ENCODE measurements around the gene EPB41L2.

DNA sequence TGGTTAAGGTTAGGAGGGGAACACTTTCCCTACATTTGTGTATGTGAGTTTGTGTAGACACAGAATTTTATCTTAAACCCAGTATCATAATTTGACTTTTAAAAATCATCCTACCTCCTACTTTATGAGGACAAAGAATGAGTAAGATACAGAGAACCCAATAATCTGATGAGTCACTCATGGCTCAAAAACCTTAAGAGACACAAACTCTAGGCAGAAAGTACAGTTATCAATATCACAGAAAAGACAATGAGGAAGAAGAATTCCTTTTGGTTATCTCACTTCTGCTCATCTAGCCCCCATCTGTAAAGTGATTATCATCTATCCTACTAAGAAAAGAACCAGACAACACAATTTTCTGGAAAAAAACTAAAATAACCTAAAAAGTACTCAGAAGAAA lies 87.7 kb downstream of the EPB41L2 start:
- TF ChIP-seq, protein P1, sequence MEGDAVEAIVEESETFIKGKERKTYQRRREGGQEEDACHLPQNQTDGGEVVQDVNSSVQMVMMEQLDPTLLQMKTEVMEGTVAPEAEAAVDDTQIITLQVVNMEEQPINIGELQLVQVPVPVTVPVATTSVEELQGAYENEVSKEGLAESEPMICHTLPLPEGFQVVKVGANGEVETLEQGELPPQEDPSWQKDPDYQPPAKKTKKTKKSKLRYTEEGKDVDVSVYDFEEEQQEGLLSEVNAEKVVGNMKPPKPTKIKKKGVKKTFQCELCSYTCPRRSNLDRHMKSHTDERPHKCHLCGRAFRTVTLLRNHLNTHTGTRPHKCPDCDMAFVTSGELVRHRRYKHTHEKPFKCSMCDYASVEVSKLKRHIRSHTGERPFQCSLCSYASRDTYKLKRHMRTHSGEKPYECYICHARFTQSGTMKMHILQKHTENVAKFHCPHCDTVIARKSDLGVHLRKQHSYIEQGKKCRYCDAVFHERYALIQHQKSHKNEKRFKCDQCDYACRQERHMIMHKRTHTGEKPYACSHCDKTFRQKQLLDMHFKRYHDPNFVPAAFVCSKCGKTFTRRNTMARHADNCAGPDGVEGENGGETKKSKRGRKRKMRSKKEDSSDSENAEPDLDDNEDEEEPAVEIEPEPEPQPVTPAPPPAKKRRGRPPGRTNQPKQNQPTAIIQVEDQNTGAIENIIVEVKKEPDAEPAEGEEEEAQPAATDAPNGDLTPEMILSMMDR (IDR thresholded peaks at IDR 0.05 in 8 of 11, conservative IDR thresholded peaks at IDR 0.05 in 3 of 11): no peak
- no peak for TF ChIP-seq POLR2A (IDR thresholded peaks at IDR 0.05)

All from spleen (tissue), 7 donors.